Suppressor macrophage (primary cell): ENCODE results near the gene SPTLC2.

Experiments used
- DNase-seq, 4 experiments: peaks; one replicate each; pipeline ENCODE4 v3.0.0-alpha.2; 2020 to 2022

SPTLC2 gene

DNA sequence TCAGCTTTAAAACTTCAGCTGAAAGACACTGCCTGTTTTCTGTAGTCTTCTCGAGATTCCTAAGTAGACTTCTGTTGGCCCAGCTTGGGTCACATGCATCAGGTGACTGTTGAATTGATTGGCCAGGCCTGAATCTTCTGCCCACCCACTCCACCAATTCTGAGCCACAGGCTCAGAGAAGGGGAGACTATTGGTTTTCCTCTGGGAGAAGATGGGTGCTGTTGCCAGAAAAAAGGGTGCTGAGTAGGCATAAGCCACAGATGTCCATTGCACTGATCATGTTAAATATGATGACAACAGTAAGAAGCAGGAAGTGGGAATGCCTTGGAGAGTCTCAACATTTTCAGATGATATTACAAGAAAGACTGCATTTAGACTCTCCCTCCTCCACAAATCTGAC, 6.8 kb upstream of the SPTLC2 start:
- peak; percentile 8 to 35 (median 18) for DNase-seq

DNA sequence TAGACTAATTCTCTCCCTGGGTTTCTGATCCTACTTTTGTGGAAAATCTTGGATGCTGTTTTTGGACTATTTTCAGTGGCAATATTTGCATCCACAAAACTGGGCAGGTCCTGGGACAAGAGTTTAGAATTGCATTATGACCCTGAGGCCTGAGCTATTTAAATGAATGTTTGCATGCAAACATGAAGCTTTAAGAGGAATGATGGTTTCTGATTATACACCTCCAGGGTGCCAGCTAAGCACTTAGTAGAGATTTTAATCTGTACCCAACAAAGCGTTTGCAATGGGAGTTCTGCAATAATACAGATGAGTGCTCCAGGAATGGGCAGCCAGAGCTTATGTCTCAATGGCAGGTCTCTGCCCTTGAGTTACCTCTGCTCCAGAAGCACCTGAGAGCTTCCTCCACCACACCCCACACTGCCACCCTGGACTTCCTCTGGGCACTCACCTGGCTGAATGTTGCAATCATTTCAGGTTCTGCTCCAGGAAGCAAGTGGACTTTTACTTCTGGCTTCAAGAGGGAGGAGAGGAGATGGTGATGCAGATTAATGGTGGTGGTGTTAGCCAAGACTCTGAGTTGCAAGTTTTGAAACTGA, 6.0 kb upstream of the SPTLC2 start:
- no peak for DNase-seq

DNA sequence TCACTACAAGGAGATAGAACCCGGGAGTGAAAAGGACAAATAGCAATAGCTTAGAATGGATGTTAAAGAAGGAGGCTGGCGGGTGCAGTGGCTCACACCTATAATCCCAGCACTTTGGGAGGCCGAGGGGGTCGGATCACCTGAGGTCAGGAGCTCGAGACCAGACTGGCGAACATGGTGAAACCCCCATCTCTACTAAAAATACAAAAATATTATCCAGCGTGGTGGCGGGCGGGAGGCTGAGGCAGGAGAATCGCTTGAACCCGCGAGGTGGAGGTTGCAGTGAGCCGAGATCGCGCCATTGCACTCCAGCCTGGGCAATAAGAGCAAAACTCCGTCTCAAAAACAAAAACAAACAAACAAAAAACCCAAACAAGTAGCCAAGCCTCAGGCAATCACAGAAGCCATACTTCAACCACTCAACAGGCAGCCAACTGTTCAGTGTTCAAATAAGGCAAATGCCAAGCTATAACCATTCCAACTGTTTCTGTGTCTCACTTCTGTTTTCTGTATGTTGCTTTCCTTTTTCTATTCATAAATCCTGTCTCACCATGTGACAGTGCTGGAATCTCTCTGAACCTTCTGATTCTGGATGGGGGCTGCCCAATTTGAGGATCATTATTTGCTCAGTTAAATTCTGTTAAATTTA, 3.9 kb upstream of the SPTLC2 start:
- peak in 1 of 4 experiments; percentile 14 for DNase-seq

DNA sequence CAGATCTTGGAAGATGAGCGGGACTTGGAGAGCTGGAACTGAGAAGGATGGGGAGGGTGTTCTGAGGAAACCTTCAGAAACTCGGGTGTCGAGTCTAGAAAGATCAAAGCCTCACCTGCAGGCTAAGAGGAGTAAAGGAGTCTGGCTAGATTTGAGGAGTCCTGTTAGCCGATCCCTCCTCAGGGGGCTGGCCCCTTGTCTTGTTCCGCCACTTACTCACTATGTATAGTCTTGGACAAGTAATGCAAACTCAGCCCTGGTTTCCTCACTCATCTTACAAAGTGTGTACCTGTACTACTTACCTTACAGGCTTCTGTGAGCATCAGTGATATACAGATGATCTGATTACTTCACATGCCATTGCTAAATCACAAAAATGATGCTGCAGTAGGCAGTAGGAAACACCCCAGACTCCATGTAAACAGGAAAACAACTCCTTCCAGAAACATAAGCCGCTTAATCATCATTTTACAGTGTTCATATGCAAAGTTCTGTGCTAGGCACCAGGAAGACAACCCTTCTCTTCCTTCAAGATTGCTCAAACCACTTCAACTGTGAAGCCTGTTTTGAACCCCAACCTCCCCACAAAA, 2.0 kb upstream of the SPTLC2 start:
- peak in 2 of 4 experiments; percentile 36 to 37 for DNase-seq

DNA sequence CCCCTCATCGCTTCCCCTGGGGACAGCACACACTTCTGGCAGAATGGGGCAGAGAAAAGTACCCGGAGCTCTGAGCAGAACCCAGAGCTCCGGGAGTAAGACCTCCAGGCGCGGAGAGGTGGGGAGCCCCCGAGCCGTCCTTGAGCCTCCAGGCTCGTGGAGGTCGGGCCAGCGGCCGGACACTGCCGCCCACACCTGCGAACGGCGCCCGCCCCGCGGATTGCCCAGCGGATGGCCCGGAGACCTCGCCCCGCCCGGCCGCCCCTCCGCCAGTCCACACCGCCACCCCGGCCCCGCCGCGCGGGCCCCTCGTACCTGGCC, 344 bp downstream of the SPTLC2 start:
- no peak for DNase-seq

DNA sequence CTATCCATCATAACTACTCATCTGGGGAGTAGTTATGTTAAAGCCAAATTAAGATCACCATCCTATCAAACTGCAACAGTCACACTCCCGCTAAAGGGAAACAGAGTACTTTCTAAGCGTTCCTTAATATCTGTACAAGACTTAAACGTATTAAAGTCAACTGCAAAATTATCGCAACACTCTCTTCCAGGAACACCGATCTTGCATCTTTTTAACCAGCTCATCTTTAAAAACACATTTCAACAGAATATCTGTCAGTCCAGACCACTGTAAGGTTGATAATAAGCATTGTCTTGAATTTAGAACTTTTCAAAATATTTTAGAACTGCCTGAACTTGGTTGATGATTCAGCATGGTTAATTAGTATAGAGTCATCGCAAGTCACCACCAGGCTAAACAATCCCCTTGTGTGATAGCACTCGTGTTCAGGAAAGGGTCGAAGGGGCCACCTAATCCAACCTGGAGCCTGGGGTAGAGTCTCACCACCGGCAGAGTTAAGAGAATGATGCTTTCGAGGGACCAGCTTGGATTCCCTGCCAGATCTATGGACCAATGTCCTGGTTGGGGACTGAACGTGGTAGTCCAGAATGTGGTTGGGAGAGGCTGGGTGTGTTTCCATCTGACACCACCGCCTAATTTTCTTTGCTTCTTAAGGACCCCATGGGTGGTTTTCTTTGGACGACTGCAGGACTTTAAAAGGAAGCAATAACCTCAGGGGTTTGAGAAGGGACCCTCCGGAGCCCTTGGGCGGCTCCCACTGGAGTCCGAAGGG, 890 bp downstream of the SPTLC2 start:
- DNase-seq, result peak in 1 of 4 experiments; percentile 15

DNA sequence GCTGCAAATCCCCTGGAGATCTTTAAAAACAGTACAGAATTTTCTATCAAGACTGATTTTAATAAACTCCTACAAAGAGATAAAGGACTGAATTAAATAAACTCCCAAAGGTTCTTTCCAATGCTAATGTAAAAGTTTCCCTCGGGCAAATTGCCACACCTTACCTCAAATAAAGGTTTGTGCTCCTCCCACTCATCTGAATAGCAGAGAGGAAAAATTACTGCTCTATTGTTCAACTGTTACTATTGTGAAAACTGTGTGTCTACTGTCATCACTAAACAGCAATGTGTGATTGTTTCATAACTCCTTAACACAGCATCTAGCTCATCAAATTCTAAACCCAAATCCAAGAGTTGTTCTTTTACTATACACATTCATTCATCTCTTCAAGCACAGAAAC, 3.2 kb downstream of the SPTLC2 start:
- peak in 1 of 4 experiments; percentile 33 for DNase-seq

DNA sequence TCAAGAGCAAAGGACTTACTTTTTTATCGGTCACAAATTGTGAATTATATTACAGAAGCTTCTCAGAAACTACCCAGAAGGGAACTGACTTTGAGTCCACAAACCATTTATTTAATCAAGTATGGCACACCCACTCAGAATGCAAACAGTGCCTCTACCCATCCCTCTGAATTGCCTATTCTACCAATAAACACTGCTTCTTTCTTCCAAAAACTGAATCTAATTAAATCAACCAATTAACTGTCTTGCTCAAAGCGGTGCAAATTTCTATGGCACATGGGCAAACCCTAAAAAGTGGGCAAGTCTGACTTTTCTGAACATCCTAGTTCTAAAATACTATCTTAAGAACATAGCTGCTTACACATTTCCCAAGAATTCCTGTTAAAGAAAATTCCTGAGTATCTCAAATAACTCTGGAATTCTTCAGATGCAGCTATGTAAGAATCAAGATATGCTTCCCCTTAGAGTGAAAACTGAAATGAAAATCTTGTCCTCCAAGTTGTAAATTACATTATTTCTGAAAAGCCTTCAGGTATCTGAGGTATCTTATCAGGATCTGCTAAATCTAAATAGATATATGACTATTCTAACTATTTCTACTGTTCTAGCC, 4.3 kb downstream of the SPTLC2 start:
- no peak for DNase-seq

DNA sequence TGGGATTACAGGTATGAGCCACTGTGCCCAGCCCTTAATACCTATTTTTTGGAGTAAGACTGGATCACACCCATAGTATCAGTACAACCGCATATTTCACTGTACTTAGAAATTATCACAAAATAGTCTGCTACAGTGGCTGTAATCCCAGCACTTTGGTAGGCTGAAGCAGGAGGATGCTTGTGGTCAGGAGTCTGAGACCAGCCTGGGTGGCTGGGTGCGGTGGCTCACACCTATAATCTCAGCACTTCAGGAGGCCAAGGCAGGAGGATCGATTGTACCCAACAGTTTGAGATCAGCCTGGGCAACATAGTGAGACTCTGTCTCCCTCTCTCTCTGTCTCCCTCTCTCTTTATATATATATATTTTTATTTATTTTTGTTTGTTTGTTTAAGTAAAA, 5.9 kb downstream of the SPTLC2 start:
- DNase-seq, result no peak

DNA sequence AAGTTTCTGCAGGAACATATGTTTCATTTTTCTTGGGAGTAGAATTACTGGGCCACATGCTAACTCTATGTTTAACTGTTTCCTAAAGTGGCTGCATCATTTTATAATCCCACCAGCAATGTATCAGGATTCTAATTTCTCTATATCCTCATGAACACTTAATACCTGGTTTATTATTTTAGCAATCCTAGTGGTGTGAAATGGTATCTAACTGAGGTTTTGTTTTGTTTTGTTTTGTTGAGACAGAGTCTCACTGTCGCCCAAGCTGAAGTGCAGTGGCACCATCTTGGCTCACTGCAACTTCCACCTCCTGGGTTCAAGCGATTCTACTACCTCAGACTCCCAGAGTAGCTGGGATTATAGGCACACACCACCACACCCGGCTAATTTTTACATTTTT, 6.5 kb downstream of the SPTLC2 start:
- DNase-seq, result no peak

DNA sequence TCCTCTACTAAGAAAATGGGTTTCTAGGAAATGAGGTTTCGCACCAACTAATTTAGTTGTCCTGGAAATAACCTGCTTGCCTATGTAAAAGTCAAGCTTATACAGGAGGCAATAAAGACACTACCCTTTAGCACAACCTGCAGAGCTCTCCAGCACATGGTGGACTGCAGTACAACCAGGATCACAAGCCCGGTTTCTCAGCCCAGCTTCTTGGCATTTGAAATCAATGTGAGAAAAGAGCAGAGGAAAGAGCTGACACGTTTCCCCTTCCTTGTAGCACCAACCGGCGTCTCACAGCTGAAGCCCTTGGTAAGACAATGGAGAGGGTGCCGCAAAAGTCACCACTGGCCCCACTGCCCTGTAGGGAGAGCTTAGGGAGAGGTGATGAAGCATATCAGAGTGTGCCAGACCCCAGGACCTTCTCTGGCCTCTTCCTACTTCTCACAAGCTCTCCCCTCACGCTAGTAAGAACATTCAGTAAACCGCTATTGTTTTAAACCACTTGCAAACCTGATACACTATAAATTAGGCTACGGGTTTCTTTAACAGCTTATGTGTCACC, 8.6 kb downstream of the SPTLC2 start:
- peak; percentile 19 to 59 (median 48) for DNase-seq

DNA sequence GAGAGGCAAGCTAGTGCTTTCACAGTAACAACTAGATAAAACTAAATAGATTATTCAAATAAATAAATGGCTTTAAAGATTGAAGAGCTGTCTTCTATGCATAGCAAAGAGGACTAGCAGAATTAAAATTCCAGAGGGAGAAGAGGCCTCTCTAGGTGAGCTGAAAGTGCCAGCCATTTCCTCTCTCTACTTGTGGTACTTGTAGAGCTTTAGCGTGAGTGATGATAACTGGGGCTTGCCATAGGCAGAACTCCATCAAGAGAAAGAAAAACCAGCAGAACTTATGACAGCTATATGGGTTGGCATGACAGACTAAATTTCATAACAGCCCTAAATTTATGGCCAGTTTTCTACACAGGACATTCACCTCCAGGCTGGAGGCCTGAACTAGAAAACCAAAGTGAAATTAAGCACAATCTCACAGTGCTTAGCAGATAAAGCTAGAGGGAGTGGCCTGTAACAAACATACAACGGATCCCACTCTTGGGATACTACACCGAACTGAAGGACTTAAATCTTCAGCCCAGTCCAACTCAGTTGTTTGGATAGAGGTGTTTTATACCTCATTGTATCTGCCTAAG, 11.0 kb downstream of the SPTLC2 start:
- no peak for DNase-seq

DNA sequence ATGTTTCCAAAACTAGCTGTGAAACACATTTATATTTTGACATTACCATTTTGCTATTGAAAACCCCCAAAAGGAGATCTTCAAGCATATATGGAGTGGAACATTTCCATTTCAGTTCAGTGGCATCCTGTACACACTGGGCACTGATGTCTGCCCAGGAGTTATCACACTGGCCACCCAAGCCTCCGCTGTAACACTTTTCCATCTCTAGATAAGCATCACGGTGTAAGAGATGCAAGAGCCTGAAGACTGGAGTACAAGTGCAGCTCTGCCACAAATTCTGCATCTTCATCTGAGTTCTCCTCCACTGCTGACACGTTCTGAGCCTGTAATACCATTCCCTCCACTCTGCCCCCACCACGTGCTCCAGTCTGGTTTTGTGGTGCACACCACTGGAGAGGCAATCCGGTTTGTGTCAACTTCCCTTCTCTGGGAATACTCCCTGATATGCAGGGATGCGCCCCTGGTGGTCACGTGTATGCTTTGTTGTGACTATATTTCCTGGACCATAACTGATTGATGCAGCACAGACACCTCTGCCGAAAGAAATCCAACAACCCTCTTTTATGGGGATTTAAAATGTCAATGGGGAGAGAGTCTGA, 12.7 kb downstream of the SPTLC2 start:
- DNase-seq, result peak; percentile 76 to 81 (median 80)

DNA sequence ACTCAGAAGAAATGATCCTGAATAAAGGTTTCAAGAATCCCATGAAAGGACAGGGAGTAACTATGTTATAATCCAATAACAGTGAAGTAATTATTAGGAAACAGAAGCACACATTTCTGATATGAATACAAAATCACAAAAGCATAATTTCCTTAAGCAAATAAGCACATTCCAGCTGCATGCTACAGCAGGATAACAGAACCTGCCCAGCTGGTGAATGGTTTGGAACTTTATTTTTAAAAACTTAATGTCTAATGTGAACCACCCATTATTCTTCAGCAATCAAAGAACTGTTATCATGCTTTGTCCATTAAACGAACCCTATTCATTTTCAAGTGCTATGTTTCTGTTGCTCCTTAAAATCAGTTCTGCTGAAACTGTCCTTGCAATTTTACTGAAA, 13.4 kb downstream of the SPTLC2 start:
- no peak for DNase-seq

DNA sequence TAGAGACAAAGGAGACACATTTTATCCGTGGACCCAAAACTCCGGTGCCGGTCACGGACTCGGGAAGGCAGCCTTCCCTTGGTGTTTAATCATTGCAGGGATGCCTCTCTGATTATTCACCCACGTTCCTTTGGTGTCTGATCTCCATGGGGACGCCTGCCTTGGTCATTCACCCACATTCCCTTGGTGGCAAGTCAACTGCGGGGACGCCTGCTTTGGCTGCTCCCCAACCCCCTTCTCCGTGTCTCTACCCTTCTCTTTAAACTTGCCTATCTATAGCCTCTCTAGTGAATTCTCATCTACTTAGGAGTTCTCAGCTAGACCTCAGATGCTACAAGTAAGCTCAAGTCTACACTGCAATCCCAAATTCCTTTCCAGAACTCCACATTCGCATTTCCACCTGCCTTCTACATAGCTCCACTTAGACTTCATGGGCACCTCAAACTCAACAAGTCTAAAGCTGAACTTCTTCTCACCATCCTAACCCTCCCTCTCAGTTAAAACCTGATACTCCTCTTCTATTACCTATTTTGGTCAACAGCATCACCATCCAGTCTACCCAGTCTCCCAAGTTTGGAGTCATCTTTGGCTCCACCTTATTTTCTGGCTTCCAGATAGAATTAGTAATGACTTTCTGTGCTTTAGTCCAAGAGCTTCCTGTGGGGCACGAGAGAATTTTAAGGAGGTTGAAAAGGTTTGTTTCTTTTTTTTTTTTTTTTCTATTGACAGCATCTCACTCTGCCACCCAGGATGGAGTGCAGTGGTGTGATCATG, 14.4 kb downstream of the SPTLC2 start:
- no peak for DNase-seq

DNA sequence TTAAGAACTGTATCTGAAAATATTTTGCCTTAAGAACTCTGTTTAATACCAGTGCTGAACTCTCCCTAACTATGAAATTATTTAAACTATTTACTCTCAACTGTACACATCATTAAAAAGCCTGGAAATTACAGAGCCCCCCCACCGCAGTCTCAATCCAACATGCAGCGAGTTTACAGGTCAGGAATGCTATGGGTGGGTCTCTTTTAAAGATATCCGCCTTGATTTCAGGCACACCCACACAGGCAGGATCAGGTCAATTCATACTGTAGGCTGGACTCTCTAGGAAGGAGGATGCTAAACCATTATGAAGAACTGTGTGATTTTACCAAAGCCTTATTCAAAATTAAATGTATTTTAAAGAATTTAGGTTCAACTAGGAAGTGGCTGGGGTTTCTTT, 16.5 kb downstream of the SPTLC2 start:
- DNase-seq, result no peak

DNA sequence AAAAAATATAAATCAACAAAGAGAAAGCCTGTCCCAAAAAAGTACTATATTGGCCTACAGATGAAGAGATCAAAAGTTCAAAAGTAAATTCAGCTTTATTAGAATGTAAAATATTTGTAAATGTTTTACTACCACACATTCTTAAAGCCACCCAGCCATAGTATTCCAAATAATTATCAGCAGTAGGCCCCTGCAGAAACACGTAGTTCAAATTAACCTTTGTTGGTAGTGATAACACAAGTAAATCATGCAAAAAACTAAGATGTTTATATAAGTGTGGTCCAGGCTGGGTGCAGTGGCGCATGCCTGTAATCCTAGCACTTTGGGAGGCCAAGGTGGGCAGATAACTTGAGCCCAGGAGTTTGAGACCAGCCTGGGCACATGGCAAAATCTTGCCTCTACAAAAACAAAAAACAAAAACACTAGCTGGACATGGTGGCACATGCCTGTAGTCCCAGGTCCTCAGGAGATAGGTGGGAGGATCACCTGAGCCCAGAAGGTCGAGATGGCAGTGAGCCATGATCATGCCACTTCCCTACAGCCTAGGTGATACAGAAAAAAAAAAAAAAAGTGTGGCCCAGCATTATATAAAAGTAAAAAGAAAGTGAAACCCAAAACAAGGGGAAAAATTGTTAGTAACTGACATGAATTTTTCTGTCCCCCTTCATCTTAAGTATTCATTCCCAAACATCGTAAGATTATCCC, 17.9 kb downstream of the SPTLC2 start:
- no peak for DNase-seq

DNA sequence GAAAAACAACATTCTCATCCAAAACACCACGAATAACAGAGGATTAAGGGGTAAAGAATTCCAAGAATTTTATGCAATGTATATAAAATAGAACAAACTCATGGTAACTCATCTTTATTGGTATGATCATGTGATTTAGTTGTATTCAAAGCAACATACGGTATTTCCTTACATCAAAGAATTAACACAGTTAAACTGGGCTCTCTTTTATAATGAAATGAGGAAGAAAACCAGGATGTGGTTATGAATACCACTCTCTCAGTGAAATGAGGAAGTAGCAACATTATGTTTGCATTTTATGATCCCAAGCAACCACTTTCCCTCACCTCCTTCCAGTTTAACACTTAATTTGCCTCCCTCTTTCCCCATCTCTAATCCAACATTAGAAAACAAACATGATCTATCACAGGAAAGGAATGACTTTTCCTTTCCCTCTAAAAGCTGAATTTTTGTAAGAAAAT, 22.9 kb downstream of the SPTLC2 start:
- DNase-seq, result peak; percentile 43 to 89 (median 72)

DNA sequence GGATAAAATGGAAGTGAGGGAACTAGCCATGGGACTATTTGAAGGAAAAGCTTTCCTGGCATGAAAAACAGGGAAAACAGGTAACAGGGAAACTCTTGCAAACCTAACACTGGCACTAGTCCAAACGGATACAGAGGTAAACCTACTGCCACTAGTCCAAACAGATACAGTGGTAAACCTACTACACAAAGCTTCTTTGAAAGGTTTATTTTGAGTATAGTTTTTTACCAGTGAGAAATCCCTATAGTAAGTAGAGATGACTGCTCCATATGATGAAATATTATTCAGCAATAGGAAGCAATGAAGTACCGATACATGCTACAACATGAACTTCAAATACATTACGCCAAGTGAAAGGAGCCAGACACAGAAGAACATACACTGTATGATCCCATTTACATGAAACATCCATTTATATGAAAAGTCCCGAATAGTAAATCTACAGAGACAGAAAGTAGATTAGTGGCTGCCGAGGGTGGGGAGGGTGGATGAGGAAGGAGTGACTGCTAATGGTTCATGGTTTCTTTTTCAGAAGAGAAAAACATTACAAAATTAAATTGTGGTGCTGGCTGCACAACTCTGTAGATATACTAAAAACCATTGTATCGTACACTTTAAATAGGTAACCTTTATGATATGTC, 25.5 kb downstream of the SPTLC2 start:
- DNase-seq, result peak; percentile 18 to 44 (median 37)

DNA sequence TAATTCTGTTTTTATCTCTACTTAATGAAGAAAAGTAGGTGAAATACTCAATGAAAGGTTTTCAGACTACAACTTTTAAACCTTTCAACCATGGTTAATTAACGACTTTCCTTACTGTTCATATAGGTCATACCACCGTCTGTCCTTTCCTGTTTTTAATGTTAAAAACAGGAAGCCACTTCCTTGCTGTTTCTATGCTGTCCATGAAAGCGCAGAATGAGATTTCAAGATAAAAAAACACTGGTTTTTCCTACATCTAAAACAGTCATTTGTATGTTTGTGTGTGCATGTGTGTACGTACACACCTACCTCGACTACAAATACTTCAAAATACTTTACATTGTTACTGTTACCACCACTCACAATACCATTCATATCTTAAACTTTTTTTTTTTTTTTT, 27.3 kb downstream of the SPTLC2 start:
- peak in 3 of 4 experiments; percentile 28 to 58 (median 50) for DNase-seq
